CD4-positive, alpha-beta T cell (primary cell): ENCODE measurements around the gene DYSF. TPM values are rescaled to one million over a fixed set of nuclear protein-coding genes. Genes with fewer than 3 reads are reported as not detected.

Experiments used
- ATAC-seq: fragments of 200-7000 bp; cut with Tn5 transposase; one replicate; pipeline ENCODE4 v1.10.0; 2022; ENCODE audit warnings: mild to moderate bottlenecking; ENCODE audit not compliant: poor library complexity
- CTCF ChIA-PET: fragments of 350-600 bp; sonication (Branson Sonifier 250); formaldehyde crosslinking; loops from one replicate; lab custom pipeline; 2021; ENCODE audit warnings: antibody characterized with exemption, inconsistent platforms; lab: Charles Lee
- POLR2A ChIA-PET: fragments of 350-600 bp; sonication (Branson Sonifier 250); formaldehyde crosslinking; loops from one replicate; lab custom pipeline; 2021; ENCODE audit warnings: antibody characterized with exemption, inconsistent platforms; lab: Charles Lee
- DNase-seq, 14 experiments: peaks; one replicate each; pipeline ENCODE4 v3.0.0-alpha.2; 2013 to 2020; ENCODE audit warnings: mixed read lengths in 2 of 14
- H3K27ac ChIP-seq, 2 donors: one replicate each; pipeline versions ENCODE4 v1.5.1 to v1.7.0; 2013; ENCODE audit warnings: low read length in 2 of 2, low read depth in 1 of 2, mild to moderate bottlenecking in 1 of 2
- H3K27me3 ChIP-seq, 2 experiments: 1 replicate in 1 of 2; 2 replicates in 1 of 2; pipeline versions ENCODE4 v1.6.1 to v1.7.0; 2013; ENCODE audit warnings: low read length in 2 of 2, control low read depth in 1 of 2, mild to moderate bottlenecking in 1 of 2, moderate library complexity in 1 of 2; ENCODE audit not compliant: insufficient read depth in 2 of 2, control insufficient read depth in 1 of 2
- H3K36me3 ChIP-seq: one replicate; pipeline ENCODE4 v1.6.1; 2013; ENCODE audit warnings: low read length, control low read depth; ENCODE audit not compliant: insufficient read depth
- H3K4me1 ChIP-seq: one replicate; pipeline ENCODE4 v1.6.1; 2013; ENCODE audit warnings: low read length, control low read depth; ENCODE audit not compliant: insufficient read depth
- H3K4me3 ChIP-seq: one replicate; pipeline ENCODE4 v1.5.1; 2013; ENCODE audit warnings: mild to moderate bottlenecking, low read length, moderate library complexity
- H3K9me3 ChIP-seq, 2 experiments: 1 replicate in 1 of 2; 2 replicates in 1 of 2; pipeline versions ENCODE4 v1.6.1 to v1.7.0; 2013; ENCODE audit warnings: low read length in 2 of 2, mild to moderate bottlenecking in 2 of 2, control low read depth in 1 of 2, moderate library complexity in 1 of 2; ENCODE audit not compliant: control insufficient read depth in 1 of 2, insufficient read depth in 1 of 2
- H3K27ac Mint-ChIP-seq: one replicate; pipeline ENCODE4 v1.8.0; 2020; ENCODE audit warnings: mixed read lengths
- H3K27me3 Mint-ChIP-seq: one replicate; pipeline ENCODE4 v1.8.0; 2021; ENCODE audit warnings: mixed read lengths
- H3K36me3 Mint-ChIP-seq: one replicate; pipeline ENCODE4 v1.8.0; 2021; ENCODE audit warnings: low read depth, mixed read lengths
- H3K4me1 Mint-ChIP-seq: one replicate; pipeline ENCODE4 v1.8.0; 2021; ENCODE audit warnings: low read depth, mixed read lengths
- H3K4me3 Mint-ChIP-seq: one replicate; pipeline ENCODE4 v1.8.0; 2020; ENCODE audit warnings: mild to moderate bottlenecking, mixed read lengths
- H3K9me3 Mint-ChIP-seq: one replicate; pipeline ENCODE4 v1.8.0; 2020; ENCODE audit warnings: mixed read lengths
- intact Hi-C, 2 experiments: fragments of 100-400 bp; cut with DNase I in 1 of 2; cut with micrococcal nuclease in 1 of 2; formaldehyde crosslinking; loops; one replicate each; pipeline versions ENCODE4 v1.15.1 to v1.9.0; 2023 to 2025; cut with DNase I, micrococcal nuclease
- total RNA-seq, 174 experiments: library from RNA in 2 of 174; stranded (reverse) in 2 of 174; gene quantifications; one replicate each; pipeline ENCODE4 v1.2.3 and lab custom pipeline; 2021 to 2026
- TF ChIP-seq, protein P1 (sequence below): fragments of 200-600 bp; IDR thresholded peaks from one replicate; pipeline ENCODE4 v1.8.0; 2022; ENCODE audit warnings: antibody characterized with exemption, mild to moderate bottlenecking

DYSF gene
- total RNA-seq, 2 experiments from 2014 or later, result 0.27 to 0.31 TPM

- ATAC-seq, result no peak
- Histone ChIP-seq H3K9me3 (no peaks in the 10 kb centered on the region), H3K4me3 (no peak overlapping the region), H3K4me1 (no peaks in the 10 kb centered on the region), H3K27me3 (peaks cover 11 to 12% of the 10 kb centered on the region in 2 experiments), H3K27ac (no peak overlapping the region), H3K36me3 (no peaks in the 10 kb centered on the region)
- TF ChIP-seq, protein P1, sequence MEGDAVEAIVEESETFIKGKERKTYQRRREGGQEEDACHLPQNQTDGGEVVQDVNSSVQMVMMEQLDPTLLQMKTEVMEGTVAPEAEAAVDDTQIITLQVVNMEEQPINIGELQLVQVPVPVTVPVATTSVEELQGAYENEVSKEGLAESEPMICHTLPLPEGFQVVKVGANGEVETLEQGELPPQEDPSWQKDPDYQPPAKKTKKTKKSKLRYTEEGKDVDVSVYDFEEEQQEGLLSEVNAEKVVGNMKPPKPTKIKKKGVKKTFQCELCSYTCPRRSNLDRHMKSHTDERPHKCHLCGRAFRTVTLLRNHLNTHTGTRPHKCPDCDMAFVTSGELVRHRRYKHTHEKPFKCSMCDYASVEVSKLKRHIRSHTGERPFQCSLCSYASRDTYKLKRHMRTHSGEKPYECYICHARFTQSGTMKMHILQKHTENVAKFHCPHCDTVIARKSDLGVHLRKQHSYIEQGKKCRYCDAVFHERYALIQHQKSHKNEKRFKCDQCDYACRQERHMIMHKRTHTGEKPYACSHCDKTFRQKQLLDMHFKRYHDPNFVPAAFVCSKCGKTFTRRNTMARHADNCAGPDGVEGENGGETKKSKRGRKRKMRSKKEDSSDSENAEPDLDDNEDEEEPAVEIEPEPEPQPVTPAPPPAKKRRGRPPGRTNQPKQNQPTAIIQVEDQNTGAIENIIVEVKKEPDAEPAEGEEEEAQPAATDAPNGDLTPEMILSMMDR, result no peak
- Mint-ChIP-seq H3K27me3 (peaks cover 20% of the 10 kb centered on the region), H3K9me3 (no peaks in the 10 kb centered on the region), H3K4me1 (no peaks in the 10 kb centered on the region), H3K27ac (no peak overlapping the region), H3K36me3 (no peaks in the 10 kb centered on the region), H3K4me3 (no peak overlapping the region)
- ChIA-PET CTCF (no interaction called here), POLR2A (no interaction called here)
- intact Hi-C loops, result no loop called here
- DNase-seq, result peak in 1 of 14 experiments; percentile 6
Observed at GRCh38 chr2:71605173-71605641, 151.8 kb downstream of the DYSF start.

- H3K9me3 ChIP-seq, result no peaks in the 10 kb centered on the region
- TF ChIP-seq, protein P1, result no peak
- CTCF ChIA-PET, result no interaction called here
- Mint-ChIP-seq H3K9me3 (no peaks in the 10 kb centered on the region), H3K4me1 (no peaks in the 10 kb centered on the region), H3K4me3 (no peak overlapping the region), H3K27me3 (peaks cover 20% of the 10 kb centered on the region), H3K36me3 (no peaks in the 10 kb centered on the region), H3K27ac (no peak overlapping the region)
- no peaks in the 10 kb centered on the region for H3K4me1 ChIP-seq
- peaks cover 11 to 12% of the 10 kb centered on the region in 2 experiments for H3K27me3 ChIP-seq
- H3K4me3 ChIP-seq, result no peak overlapping the region
- no peak for ATAC-seq
- peak in 1 of 14 experiments; percentile 28 for DNase-seq
- POLR2A ChIA-PET, result no interaction called here
- no peak overlapping the region for H3K27ac ChIP-seq
- H3K36me3 ChIP-seq, result no peaks in the 10 kb centered on the region
- intact Hi-C loops, result no loop called here
Observed at GRCh38 chr2:71605781-71606241, 152.4 kb downstream of the DYSF start.

DNA sequence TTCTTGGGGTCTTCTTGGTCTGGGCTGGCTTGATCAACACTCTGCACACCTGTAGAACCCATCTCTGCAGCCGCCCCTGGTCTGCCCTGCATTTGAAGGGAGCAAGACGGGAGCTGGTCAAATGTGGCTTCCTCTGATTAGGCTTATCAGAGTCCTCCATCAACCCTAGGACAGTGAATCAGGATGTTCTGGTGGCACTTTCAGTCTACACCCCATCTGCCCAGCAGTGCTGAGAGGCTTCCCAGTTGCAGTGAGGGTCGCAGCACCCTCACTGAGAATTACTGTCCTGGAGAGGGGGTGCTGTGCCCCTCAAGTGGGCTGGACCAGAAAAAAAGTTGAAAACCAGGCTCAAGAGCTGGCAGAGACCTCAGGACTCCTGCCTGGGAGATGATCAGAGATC lies 152.9 kb downstream of the DYSF start:
- no peaks in the 10 kb centered on the region for H3K9me3 Mint-ChIP-seq
- no peak for ATAC-seq
- no peak overlapping the region for H3K4me3 Mint-ChIP-seq
- ChIA-PET CTCF (no interaction called here), POLR2A (no interaction called here)
- H3K27ac ChIP-seq, result no peak overlapping the region
- H3K27me3 ChIP-seq, result peaks cover 11 to 12% of the 10 kb centered on the region in 2 experiments
- TF ChIP-seq, protein P1, result no peak
- intact Hi-C loops, result no loop called here
- H3K36me3 Mint-ChIP-seq, result no peaks in the 10 kb centered on the region
- no peaks in the 10 kb centered on the region for H3K4me1 ChIP-seq
- DNase-seq, result peak in 1 of 14 experiments; percentile 11
- no peaks in the 10 kb centered on the region for H3K9me3 ChIP-seq
- H3K4me1 Mint-ChIP-seq, result no peaks in the 10 kb centered on the region
- no peak overlapping the region for H3K4me3 ChIP-seq
- peaks cover 18% of the 10 kb centered on the region for H3K27me3 Mint-ChIP-seq
- H3K27ac Mint-ChIP-seq, result no peak overlapping the region
- no peaks in the 10 kb centered on the region for H3K36me3 ChIP-seq
